Measurements from ENCODE around the gene PGBD1. TPM values are rescaled to one million over a fixed set of nuclear protein-coding genes. Genes with fewer than 3 reads are reported as not detected.

PGBD1 gene
- total and polyA plus RNA-seq, 2 of the 13 experiments (the other 11 are each of a cell fraction or from before 2014, with no cell fraction given): 3.6 to 6.9 TPM

DNA sequence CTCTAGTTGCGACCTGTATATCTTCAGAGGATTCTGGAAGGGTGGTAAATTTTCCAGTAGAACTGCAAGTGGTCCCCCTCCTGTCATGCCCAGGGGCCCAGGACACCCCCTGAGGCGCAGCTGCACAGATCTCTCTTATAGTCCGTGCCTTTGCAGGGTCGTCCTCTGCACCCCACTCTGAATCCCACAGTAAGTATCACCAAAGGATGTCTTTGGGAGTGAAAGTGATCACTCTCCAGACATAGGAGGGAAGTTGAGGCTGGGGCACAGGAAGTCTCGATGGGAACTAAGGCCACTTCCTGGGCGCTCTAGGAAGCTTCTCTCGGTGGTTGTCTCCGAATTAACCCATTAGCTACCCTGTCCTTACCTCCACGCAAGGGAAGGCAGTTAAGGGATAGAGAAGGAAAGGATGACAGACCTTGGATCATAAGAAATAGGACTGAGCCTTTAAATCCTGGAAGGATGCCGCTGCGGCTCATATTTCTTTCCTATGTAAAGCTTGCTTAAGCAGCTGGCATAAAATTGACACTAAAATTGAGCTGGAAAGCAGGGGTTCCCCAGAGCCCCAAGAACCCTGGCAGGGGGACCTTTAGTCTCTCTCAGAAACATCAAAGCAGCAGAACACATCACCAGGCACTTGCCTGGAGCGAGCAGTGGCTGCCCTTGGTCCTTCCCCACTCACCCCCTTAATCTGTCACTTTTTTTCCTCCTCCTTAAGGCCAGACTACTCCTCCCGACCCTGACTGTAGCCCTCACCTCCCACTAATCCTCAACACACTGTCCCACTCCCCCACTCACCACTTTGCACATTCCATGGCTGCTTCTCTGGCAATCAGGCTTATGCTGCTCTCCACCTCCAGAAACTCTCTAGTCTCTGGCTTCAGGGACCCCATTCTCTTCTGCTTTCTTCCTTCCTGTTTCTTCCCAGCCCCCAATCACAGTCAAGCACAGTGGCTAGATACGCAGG lies 29.1 kb upstream of the PGBD1 start, which contains the start of gene ZKSCAN4 (continued):
- TF ChIP-seq, protein P1, sequence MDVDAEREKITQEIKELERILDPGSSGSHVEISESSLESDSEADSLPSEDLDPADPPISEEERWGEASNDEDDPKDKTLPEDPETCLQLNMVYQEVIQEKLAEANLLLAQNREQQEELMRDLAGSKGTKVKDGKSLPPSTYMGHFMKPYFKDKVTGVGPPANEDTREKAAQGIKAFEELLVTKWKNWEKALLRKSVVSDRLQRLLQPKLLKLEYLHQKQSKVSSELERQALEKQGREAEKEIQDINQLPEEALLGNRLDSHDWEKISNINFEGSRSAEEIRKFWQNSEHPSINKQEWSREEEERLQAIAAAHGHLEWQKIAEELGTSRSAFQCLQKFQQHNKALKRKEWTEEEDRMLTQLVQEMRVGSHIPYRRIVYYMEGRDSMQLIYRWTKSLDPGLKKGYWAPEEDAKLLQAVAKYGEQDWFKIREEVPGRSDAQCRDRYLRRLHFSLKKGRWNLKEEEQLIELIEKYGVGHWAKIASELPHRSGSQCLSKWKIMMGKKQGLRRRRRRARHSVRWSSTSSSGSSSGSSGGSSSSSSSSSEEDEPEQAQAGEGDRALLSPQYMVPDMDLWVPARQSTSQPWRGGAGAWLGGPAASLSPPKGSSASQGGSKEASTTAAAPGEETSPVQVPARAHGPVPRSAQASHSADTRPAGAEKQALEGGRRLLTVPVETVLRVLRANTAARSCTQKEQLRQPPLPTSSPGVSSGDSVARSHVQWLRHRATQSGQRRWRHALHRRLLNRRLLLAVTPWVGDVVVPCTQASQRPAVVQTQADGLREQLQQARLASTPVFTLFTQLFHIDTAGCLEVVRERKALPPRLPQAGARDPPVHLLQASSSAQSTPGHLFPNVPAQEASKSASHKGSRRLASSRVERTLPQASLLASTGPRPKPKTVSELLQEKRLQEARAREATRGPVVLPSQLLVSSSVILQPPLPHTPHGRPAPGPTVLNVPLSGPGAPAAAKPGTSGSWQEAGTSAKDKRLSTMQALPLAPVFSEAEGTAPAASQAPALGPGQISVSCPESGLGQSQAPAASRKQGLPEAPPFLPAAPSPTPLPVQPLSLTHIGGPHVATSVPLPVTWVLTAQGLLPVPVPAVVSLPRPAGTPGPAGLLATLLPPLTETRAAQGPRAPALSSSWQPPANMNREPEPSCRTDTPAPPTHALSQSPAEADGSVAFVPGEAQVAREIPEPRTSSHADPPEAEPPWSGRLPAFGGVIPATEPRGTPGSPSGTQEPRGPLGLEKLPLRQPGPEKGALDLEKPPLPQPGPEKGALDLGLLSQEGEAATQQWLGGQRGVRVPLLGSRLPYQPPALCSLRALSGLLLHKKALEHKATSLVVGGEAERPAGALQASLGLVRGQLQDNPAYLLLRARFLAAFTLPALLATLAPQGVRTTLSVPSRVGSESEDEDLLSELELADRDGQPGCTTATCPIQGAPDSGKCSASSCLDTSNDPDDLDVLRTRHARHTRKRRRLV (CRISPR knock-in tag; IDR thresholded peaks at IDR 0.05): 0 out of 2 replicates have a peak, but pooled peaks have one; percentile 47
- TF ChIP-seq, protein P2, sequence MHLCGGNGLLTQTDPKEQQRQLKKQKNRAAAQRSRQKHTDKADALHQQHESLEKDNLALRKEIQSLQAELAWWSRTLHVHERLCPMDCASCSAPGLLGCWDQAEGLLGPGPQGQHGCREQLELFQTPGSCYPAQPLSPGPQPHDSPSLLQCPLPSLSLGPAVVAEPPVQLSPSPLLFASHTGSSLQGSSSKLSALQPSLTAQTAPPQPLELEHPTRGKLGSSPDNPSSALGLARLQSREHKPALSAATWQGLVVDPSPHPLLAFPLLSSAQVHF (CRISPR knock-in tag; IDR thresholded peaks at IDR 0.05): no peak
- TF ChIP-seq ZNF251 (CRISPR knock-in tag; IDR thresholded peaks at IDR 0.05) (no peak), KLF16 (CRISPR knock-in tag; IDR thresholded peaks at IDR 0.05) (peak in 1 of 2 experiments; percentile 91; a peak in 2 of 4 replicates), MXI1 (IDR thresholded peaks at IDR 0.05; ENCODE audit: borderline replicate concordance, low read depth, low read length) (peak; percentile 63; the same call in 1 of the 3 replicates), PAXIP1 (CRISPR knock-in tag; conservative IDR thresholded peaks at IDR 0.05) (peak; percentile 36; the same call in 1 of the 2 replicates), RFXAP (CRISPR knock-in tag; IDR thresholded peaks at IDR 0.05; ENCODE audit: borderline replicate concordance) (0 out of 2 replicates have a peak, but pooled peaks have one; percentile 40), ERF (CRISPR knock-in tag; IDR thresholded peaks at IDR 0.05) (peak; percentile 69; the same call in 1 of the 2 replicates), ZBTB49 (CRISPR knock-in tag; IDR thresholded peaks at IDR 0.05; ENCODE audit: borderline replicate concordance) (0 out of 2 replicates have a peak, but pooled peaks have one; percentile 40), ASH2L (IDR thresholded peaks at IDR 0.05; ENCODE audit: insufficient read length, low read depth, low read length) (peak; percentile 88)
- TF ChIP-seq, protein P3, sequence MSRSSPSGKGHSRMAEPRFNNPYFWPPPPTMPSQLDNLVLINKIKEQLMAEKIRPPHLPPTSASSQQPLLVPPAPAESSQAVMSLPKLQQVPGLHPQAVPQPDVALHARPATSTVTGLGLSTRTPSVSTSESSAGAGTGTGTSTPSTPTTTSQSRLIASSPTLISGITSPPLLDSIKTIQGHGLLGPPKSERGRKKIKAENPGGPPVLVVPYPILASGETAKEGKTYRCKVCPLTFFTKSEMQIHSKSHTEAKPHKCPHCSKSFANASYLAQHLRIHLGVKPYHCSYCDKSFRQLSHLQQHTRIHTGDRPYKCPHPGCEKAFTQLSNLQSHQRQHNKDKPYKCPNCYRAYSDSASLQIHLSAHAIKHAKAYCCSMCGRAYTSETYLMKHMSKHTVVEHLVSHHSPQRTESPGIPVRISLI (CRISPR knock-in tag; IDR thresholded peaks at IDR 0.05; ENCODE audit: borderline replicate concordance): no peak
- TF ChIP-seq, protein P4, sequence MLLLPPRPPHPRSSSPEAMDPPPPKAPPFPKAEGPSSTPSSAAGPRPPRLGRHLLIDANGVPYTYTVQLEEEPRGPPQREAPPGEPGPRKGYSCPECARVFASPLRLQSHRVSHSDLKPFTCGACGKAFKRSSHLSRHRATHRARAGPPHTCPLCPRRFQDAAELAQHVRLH (CRISPR knock-in tag; IDR thresholded peaks at IDR 0.05; ENCODE audit: borderline replicate concordance, low read depth): peak; percentile 50; the same call in 1 of the 2 replicates

Data from HepG2 (cell line).